AG04450 (cell line): ENCODE results near the gene RANBP17. TPM values are rescaled to one million over a fixed set of nuclear protein-coding genes. Genes with fewer than 3 reads are reported as not detected.

Experiments used
- CTCF ChIA-PET: fragments of 300-600, 350-600 bp; formaldehyde crosslinking; extraction: SDS; loops from one replicate; lab custom pipeline; 2022; ENCODE audit warnings: antibody characterized with exemption, inconsistent platforms; lab: Charles Lee
- POLR2A ChIA-PET: fragments of 350-600 bp; formaldehyde crosslinking; extraction: SDS; loops from one replicate; lab custom pipeline; 2021; ENCODE audit warnings: antibody characterized with exemption, inconsistent platforms; lab: Yijun Ruan, JAX
- DNase-seq: peaks from one replicate; pipeline ENCODE4 v3.0.0-alpha.2; 2011; ENCODE audit warnings: low read depth, low spot score
- H3K27ac ChIP-seq: one replicate; pipeline ENCODE4 v1.5.1; 2012; ENCODE audit warnings: low read depth, low read length, control low read depth
- H3K27me3 ChIP-seq: one replicate; pipeline ENCODE4 v1.6.0; 2012; ENCODE audit warnings: low read length; ENCODE audit not compliant: control insufficient read depth, insufficient read depth
- H3K4me3 ChIP-seq: 2 replicates; pipeline ENCODE4 v1.5.1; 2011; ENCODE audit warnings: mild to moderate bottlenecking, low read depth, low read length, control low read depth
- H3K9me3 ChIP-seq: 2 replicates; pipeline ENCODE4 v1.5.1; 2012; ENCODE audit warnings: low read length; ENCODE audit not compliant: control insufficient read depth, insufficient read depth
- CTCF ChIP-seq: IDR thresholded peaks from 2 replicates; pipeline ENCODE4 v1.5.1; 2011; ENCODE audit warnings: low read depth, low read length, control low read depth, inconsistent platforms
- polyA plus RNA-seq: library from polyadenylated mRNA; depleted of rRNA; stranded (reverse); fragments of >200 nt; gene quantifications from 2 replicates; pipeline ENCODE4 v1.2.3, GENCODE V29; 2011

Gene RANBP17
- polyA plus RNA-seq, 1 experiment, result 11.6 TPM

GRCh38 chr5:170848033-170848432 is 13.8 kb upstream of the RANBP17 start:
- POLR2A ChIA-PET, result interaction anchor here (0.7 kb wide), 1 partner anchor 563 kb away, joined by 4 read pairs; no protein-coding TSS in a partner anchor
- no peak for DNase-seq
- no peak overlapping the region for H3K27ac ChIP-seq
- no peak overlapping the region for H3K4me3 ChIP-seq
- H3K27me3 ChIP-seq, result no peaks in the 10 kb centered on the region
- TF ChIP-seq CTCF, result no peak
- H3K9me3 ChIP-seq, result no peaks in the 10 kb centered on the region
- CTCF ChIA-PET, result no interaction called here

DNA sequence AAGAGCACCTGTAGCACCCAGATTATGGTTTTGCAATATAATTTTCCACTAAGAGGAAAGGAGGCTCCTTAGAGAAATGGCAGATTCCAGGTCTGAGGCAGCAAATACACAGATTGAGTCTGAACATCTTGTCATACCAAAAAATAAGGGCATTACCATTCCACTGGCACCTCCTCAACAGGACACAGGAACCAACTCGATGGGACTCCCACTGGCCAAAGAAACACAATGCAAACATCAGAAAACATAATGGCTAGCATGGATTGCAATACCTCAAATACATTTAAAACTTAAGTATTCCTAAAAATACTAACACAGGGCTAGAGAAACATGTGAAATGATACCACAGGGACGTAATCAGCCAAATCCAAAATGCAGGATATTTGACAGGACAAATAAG is 12.4 kb upstream of the RANBP17 start:
- no peaks in the 10 kb centered on the region for H3K27me3 ChIP-seq
- DNase-seq, result no peak
- POLR2A ChIA-PET, result no interaction called here
- CTCF ChIA-PET, result no interaction called here
- no peak for TF ChIP-seq CTCF
- H3K27ac ChIP-seq, result no peak overlapping the region
- no peak overlapping the region for H3K4me3 ChIP-seq
- H3K9me3 ChIP-seq, result no peaks in the 10 kb centered on the region

DNA sequence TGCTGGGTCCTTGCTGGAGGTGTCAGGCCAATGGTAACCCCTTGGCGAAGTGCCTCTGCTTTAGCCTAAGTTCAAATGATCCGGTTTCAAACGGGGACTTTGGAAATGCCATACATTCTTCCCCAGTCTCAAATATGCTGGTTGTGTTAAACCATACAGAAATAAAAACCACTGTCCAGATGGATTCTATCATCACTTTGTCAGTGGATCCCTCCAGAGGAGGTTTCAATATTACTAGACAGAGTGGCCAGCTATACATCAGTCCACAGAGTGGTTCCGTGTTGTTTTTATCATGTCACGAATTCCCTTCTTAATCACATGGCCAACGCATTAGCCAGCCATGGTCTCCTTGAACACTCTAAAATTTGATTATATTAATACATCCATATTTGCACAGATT is 7.3 kb upstream of the RANBP17 start:
- ChIA-PET POLR2A (no interaction called here), CTCF (no interaction called here)
- no peak overlapping the region for H3K27ac ChIP-seq
- H3K9me3 ChIP-seq, result peaks cover 1% of the 10 kb centered on the region
- no peaks in the 10 kb centered on the region for H3K27me3 ChIP-seq
- DNase-seq, result no peak
- TF ChIP-seq CTCF, result no peak
- no peak overlapping the region for H3K4me3 ChIP-seq

GRCh38 chr5:170857066-170857465 is 4.8 kb upstream of the RANBP17 start:
- H3K9me3 ChIP-seq, result peaks cover 9% of the 10 kb centered on the region
- no peak overlapping the region for H3K27ac ChIP-seq
- CTCF ChIA-PET, result no interaction called here
- no peak for TF ChIP-seq CTCF
- POLR2A ChIA-PET, result no interaction called here
- H3K27me3 ChIP-seq, result no peaks in the 10 kb centered on the region
- no peak overlapping the region for H3K4me3 ChIP-seq
- no peak for DNase-seq

DNA sequence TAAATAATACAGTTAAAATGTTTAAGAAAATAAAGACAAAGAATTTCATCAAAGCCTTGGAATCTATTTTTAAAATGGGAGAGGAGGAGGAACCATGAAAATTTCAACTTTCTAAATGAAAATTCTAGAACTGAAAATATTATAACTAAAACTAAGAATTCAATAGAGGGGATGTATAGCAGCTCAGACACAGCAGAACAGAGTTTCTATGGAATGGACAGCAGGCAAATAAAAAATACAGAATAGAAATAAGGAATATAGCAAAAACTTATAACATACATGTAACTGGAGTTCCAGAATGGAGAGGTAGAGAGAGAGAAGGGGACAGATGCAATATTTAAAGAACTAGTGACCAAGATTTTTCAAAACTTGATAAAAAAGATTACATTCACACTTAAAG is 1.4 kb upstream of the RANBP17 start:
- Histone ChIP-seq H3K27ac (no peak overlapping the region), H3K9me3 (peaks cover 9% of the 10 kb centered on the region), H3K4me3 (no peak overlapping the region), H3K27me3 (no peaks in the 10 kb centered on the region)
- no peak for TF ChIP-seq CTCF
- ChIA-PET CTCF (interaction anchor here (0.6 to 1.3 kb wide), 2 partner anchors 53 to 1294 kb away, joined by 3 read pairs; no protein-coding TSS in a partner anchor), POLR2A (no interaction called here)
- no peak for DNase-seq
